ENCODE data around the gene NPFF.

Gene NPFF

GRCh38 chr12:53533471-53533870 is 26.2 kb upstream of the NPFF start:
- Histone ChIP-seq H3K27ac (ENCODE audit: insufficient read depth, low read depth, low read length, poor library complexity, severe bottlenecking) (no peak overlapping the region), H3K4me1 (ENCODE audit: control insufficient read depth, insufficient read depth, low read length) (no peaks in the 10 kb centered on the region), H3K4me3 (ENCODE audit: insufficient read depth, low read depth, low read length) (no peak overlapping the region), H3K36me3 (ENCODE audit: control insufficient read depth, insufficient read depth, low read length) (peaks cover 36% of the 10 kb centered on the region), H3K9me3 (ENCODE audit: control insufficient read depth, low read length) (no peaks in the 10 kb centered on the region), H3K27me3 (ENCODE audit: control insufficient read depth, insufficient read depth, low read length, poor library complexity, severe bottlenecking) (no peaks in the 10 kb centered on the region)
- WGBS, 2 experiments = 93 to 100% methylated on average over 2 of the region's 2 CpGs

GRCh38 chr12:53532524-53533445 is 25.5 kb upstream of the NPFF start:
- Histone ChIP-seq H3K9me3 (ENCODE audit: control insufficient read depth, low read length) (no peaks in the 10 kb centered on the region), H3K27ac (ENCODE audit: insufficient read depth, low read depth, low read length, poor library complexity, severe bottlenecking) (no peak overlapping the region), H3K27me3 (ENCODE audit: control insufficient read depth, insufficient read depth, low read length, poor library complexity, severe bottlenecking) (no peaks in the 10 kb centered on the region), H3K4me3 (ENCODE audit: insufficient read depth, low read depth, low read length) (no peak overlapping the region), H3K4me1 (ENCODE audit: control insufficient read depth, insufficient read depth, low read length) (no peaks in the 10 kb centered on the region), H3K36me3 (ENCODE audit: control insufficient read depth, insufficient read depth, low read length) (peaks cover 36% of the 10 kb centered on the region)
- 95 to 96% methylated on average over 7 of the region's 7 CpGs for WGBS, 2 experiments

- Histone ChIP-seq H3K27me3 (ENCODE audit: control insufficient read depth, insufficient read depth, low read length, poor library complexity, severe bottlenecking) (no peaks in the 10 kb centered on the region), H3K4me1 (ENCODE audit: control insufficient read depth, insufficient read depth, low read length) (no peaks in the 10 kb centered on the region), H3K4me3 (ENCODE audit: insufficient read depth, low read depth, low read length) (no peak overlapping the region), H3K36me3 (ENCODE audit: control insufficient read depth, insufficient read depth, low read length) (peaks cover 29% of the 10 kb centered on the region), H3K9me3 (ENCODE audit: control insufficient read depth, low read length) (no peaks in the 10 kb centered on the region), H3K27ac (ENCODE audit: insufficient read depth, low read depth, low read length, poor library complexity, severe bottlenecking) (no peak overlapping the region)
- WGBS, 2 experiments = 93 to 96% methylated on average over 3 of the region's 3 CpGs
Measured at GRCh38 chr12:53532021-53532420, 24.7 kb upstream of the NPFF start.

GRCh38 chr12:53530920-53531319 is 23.6 kb upstream of the NPFF start:
- 91 to 94% methylated on average over 4 of the region's 4 CpGs for WGBS, 2 experiments
- no peaks in the 10 kb centered on the region for H3K9me3 ChIP-seq (ENCODE audit: control insufficient read depth, low read length)
- H3K36me3 ChIP-seq (ENCODE audit: control insufficient read depth, insufficient read depth, low read length) = peaks cover 28% of the 10 kb centered on the region
- no peak overlapping the region for H3K27ac ChIP-seq (ENCODE audit: insufficient read depth, low read depth, low read length, poor library complexity, severe bottlenecking)
- no peak overlapping the region for H3K4me3 ChIP-seq (ENCODE audit: insufficient read depth, low read depth, low read length)
- H3K27me3 ChIP-seq (ENCODE audit: control insufficient read depth, insufficient read depth, low read length, poor library complexity, severe bottlenecking) = no peaks in the 10 kb centered on the region
- no peaks in the 10 kb centered on the region for H3K4me1 ChIP-seq (ENCODE audit: control insufficient read depth, insufficient read depth, low read length)

- Histone ChIP-seq H3K27ac (ENCODE audit: insufficient read depth, low read depth, low read length, poor library complexity, severe bottlenecking) (no peak overlapping the region), H3K27me3 (ENCODE audit: control insufficient read depth, insufficient read depth, low read length, poor library complexity, severe bottlenecking) (no peaks in the 10 kb centered on the region), H3K4me1 (ENCODE audit: control insufficient read depth, insufficient read depth, low read length) (no peaks in the 10 kb centered on the region), H3K4me3 (ENCODE audit: insufficient read depth, low read depth, low read length) (no peak overlapping the region), H3K9me3 (ENCODE audit: control insufficient read depth, low read length) (no peaks in the 10 kb centered on the region), H3K36me3 (ENCODE audit: control insufficient read depth, insufficient read depth, low read length) (peaks cover 24% of the 10 kb centered on the region)
- 94 to 96% methylated on average over 2 of the region's 2 CpGs for WGBS, 2 experiments
Measured at GRCh38 chr12:53530061-53530460, 22.8 kb upstream of the NPFF start.

- H3K27me3 ChIP-seq (ENCODE audit: control insufficient read depth, insufficient read depth, low read length, poor library complexity, severe bottlenecking) = no peaks in the 10 kb centered on the region
- no peak overlapping the region for H3K27ac ChIP-seq (ENCODE audit: insufficient read depth, low read depth, low read length, poor library complexity, severe bottlenecking)
- no peaks in the 10 kb centered on the region for H3K9me3 ChIP-seq (ENCODE audit: control insufficient read depth, low read length)
- peaks cover 30% of the 10 kb centered on the region for H3K36me3 ChIP-seq (ENCODE audit: control insufficient read depth, insufficient read depth, low read length)
- no peak overlapping the region for H3K4me3 ChIP-seq (ENCODE audit: insufficient read depth, low read depth, low read length)
- WGBS, 2 experiments = 96% methylated on average over 13 of the region's 13 CpGs
- H3K4me1 ChIP-seq (ENCODE audit: control insufficient read depth, insufficient read depth, low read length) = no peaks in the 10 kb centered on the region
Measured at GRCh38 chr12:53524476-53524875, 17.2 kb upstream of the NPFF start.

GRCh38 chr12:53523131-53523530 is 15.8 kb upstream of the NPFF start:
- Histone ChIP-seq H3K36me3 (ENCODE audit: control insufficient read depth, insufficient read depth, low read length) (peaks cover 30% of the 10 kb centered on the region), H3K27ac (ENCODE audit: insufficient read depth, low read depth, low read length, poor library complexity, severe bottlenecking) (no peak overlapping the region), H3K27me3 (ENCODE audit: control insufficient read depth, insufficient read depth, low read length, poor library complexity, severe bottlenecking) (no peaks in the 10 kb centered on the region), H3K4me1 (ENCODE audit: control insufficient read depth, insufficient read depth, low read length) (no peaks in the 10 kb centered on the region), H3K4me3 (ENCODE audit: insufficient read depth, low read depth, low read length) (no peak overlapping the region), H3K9me3 (ENCODE audit: control insufficient read depth, low read length) (no peaks in the 10 kb centered on the region)
- 84 to 93% methylated on average over 3 of the region's 3 CpGs for WGBS, 2 experiments

GRCh38 chr12:53518381-53518780 is 11.1 kb upstream of the NPFF start:
- H3K27me3 ChIP-seq (ENCODE audit: control insufficient read depth, insufficient read depth, low read length, poor library complexity, severe bottlenecking) = no peaks in the 10 kb centered on the region
- no peaks in the 10 kb centered on the region for H3K4me1 ChIP-seq (ENCODE audit: control insufficient read depth, insufficient read depth, low read length)
- no peaks in the 10 kb centered on the region for H3K9me3 ChIP-seq (ENCODE audit: control insufficient read depth, low read length)
- H3K4me3 ChIP-seq (ENCODE audit: insufficient read depth, low read depth, low read length) = no peak overlapping the region
- H3K36me3 ChIP-seq (ENCODE audit: control insufficient read depth, insufficient read depth, low read length) = peaks cover 43% of the 10 kb centered on the region
- H3K27ac ChIP-seq (ENCODE audit: insufficient read depth, low read depth, low read length, poor library complexity, severe bottlenecking) = no peak overlapping the region
- 93% methylated on average over 5 of the region's 5 CpGs for WGBS, 2 experiments

- H3K27ac ChIP-seq (ENCODE audit: insufficient read depth, low read depth, low read length, poor library complexity, severe bottlenecking) = no peak overlapping the region
- no peaks in the 10 kb centered on the region for H3K4me1 ChIP-seq (ENCODE audit: control insufficient read depth, insufficient read depth, low read length)
- WGBS, 2 experiments = 90 to 92% methylated on average over 13 of the region's 13 CpGs
- no peak overlapping the region for H3K4me3 ChIP-seq (ENCODE audit: insufficient read depth, low read depth, low read length)
- H3K27me3 ChIP-seq (ENCODE audit: control insufficient read depth, insufficient read depth, low read length, poor library complexity, severe bottlenecking) = no peaks in the 10 kb centered on the region
- no peaks in the 10 kb centered on the region for H3K9me3 ChIP-seq (ENCODE audit: control insufficient read depth, low read length)
- peaks cover 36% of the 10 kb centered on the region for H3K36me3 ChIP-seq (ENCODE audit: control insufficient read depth, insufficient read depth, low read length)
Measured at GRCh38 chr12:53516758-53517455, 9.6 kb upstream of the NPFF start.

- Histone ChIP-seq H3K4me3 (ENCODE audit: insufficient read depth, low read depth, low read length) (no peak overlapping the region), H3K4me1 (ENCODE audit: control insufficient read depth, insufficient read depth, low read length) (no peaks in the 10 kb centered on the region), H3K36me3 (ENCODE audit: control insufficient read depth, insufficient read depth, low read length) (peaks cover 28% of the 10 kb centered on the region), H3K9me3 (ENCODE audit: control insufficient read depth, low read length) (no peaks in the 10 kb centered on the region), H3K27me3 (ENCODE audit: control insufficient read depth, insufficient read depth, low read length, poor library complexity, severe bottlenecking) (no peaks in the 10 kb centered on the region), H3K27ac (ENCODE audit: insufficient read depth, low read depth, low read length, poor library complexity, severe bottlenecking) (no peak overlapping the region)
- 90 to 98% methylated on average over 2 of the region's 2 CpGs for WGBS, 2 experiments
Measured at GRCh38 chr12:53515291-53515680, 8.0 kb upstream of the NPFF start.
